Activated CD8-positive, alpha-beta T cell treated with anti-CD3 and anti-CD28 coated beads, Interleukin-2, amount 10 ng/mL, durations not matched to agents 7 days and 5 days (primary cell): ENCODE results near the gene PEX10. TPM values are rescaled to one million over a fixed set of nuclear protein-coding genes. Genes with fewer than 3 reads are reported as not detected.
"Not testable (repeated sequence)": the region's sequence is repeated elsewhere in the genome, so short reads cannot be mapped to it uniquely, and the experiment has no call there.

Experiments
- ATAC-seq: fragments of 150-1000 bp; cut with Tn5 transposase; one replicate; pipeline ENCODE4 v1.10.0; 2021; ENCODE audit warnings: moderate library complexity
- CTCF ChIA-PET: fragments of 350-600 bp; sonication (Branson Sonifier 250); formaldehyde crosslinking; loops from one replicate; lab custom pipeline; 2021; ENCODE audit warnings: antibody characterized with exemption; lab: Charles Lee
- POLR2A ChIA-PET: fragments of 350-600 bp; sonication (Branson Sonifier 250); formaldehyde crosslinking; loops from one replicate; lab custom pipeline; 2021; ENCODE audit warnings: antibody characterized with exemption; lab: Charles Lee
- DNase-seq: peaks from one replicate; pipeline ENCODE4 v3.0.0-alpha.2; 2020
- H3K27ac Mint-ChIP-seq: one replicate; pipeline ENCODE4 v1.8.0; 2021; ENCODE audit warnings: mild to moderate bottlenecking, mixed read lengths
- H3K27me3 Mint-ChIP-seq: one replicate; pipeline ENCODE4 v1.8.0; 2021; ENCODE audit warnings: low read depth, mixed read lengths
- H3K36me3 Mint-ChIP-seq: one replicate; pipeline ENCODE4 v1.8.0; 2021; ENCODE audit warnings: low read depth, mixed read lengths
- H3K4me1 Mint-ChIP-seq: one replicate; pipeline ENCODE4 v1.8.0; 2021; ENCODE audit warnings: low read depth, mixed read lengths
- H3K4me3 Mint-ChIP-seq: one replicate; pipeline ENCODE4 v1.8.0; 2021; ENCODE audit warnings: mild to moderate bottlenecking, mixed read lengths
- H3K9me3 Mint-ChIP-seq: one replicate; pipeline ENCODE4 v1.8.0; 2022; ENCODE audit warnings: mixed read lengths; ENCODE audit not compliant: insufficient read depth
- total RNA-seq, 2 experiments: library from RNA; stranded (reverse); gene quantifications; one replicate each; pipeline ENCODE4 v1.2.3, GENCODE V29; 2021

The PEX10 gene
- total RNA-seq, 2 experiments from 2014 or later: 10.3 to 12.3 TPM

DNA sequence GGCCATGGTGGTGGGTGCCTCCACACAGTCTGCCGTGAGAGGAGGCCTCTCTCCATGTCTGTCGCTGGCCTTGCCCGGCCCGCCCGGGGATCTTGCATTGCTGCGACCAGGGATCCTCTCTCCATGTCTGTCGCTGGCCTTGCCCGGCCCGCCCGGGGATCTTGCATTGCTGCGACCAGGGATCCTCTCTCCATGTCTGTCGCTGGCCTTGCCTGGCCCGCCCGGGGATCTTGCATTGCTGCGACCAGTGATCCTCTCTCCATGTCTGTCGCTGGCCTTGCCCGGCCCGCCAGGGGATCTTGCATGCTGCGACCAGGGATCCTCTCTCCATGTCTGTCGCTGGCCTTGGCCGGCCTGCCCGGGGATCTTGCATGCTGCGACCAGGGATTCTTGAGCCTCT is 28.0 kb upstream of the PEX10 start:
- POLR2A ChIA-PET, H3K36me3 Mint-ChIP-seq: not testable (repeated sequence)

DNA sequence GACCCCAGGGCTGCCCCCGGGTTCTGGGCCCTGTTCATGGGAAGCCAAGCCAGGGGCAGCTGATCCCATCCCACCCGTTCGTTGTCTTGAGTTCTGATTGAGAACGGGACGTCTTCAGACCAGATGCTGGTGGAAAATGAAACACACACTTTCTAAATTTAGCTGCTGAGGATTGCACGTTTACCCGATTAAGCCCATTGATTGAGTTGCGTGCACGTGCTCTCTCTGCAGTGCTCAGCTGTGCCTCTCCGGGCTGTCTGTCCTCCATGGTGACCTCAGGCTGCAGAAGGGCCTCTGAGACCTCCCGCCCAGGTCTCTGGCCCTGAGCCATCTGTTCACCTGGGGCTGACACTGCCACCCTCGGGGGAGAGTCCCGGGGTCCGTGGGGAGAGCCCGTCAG is 27.0 kb upstream of the PEX10 start:
- H3K36me3 Mint-ChIP-seq: no peaks in the 10 kb centered on the region
- ChIA-PET CTCF (no interaction called here), POLR2A (no interaction called here)

More for the DNA sequence above, 28.0 kb upstream of the PEX10 start:
- H3K27ac Mint-ChIP-seq, CTCF ChIA-PET, DNase-seq, H3K9me3 Mint-ChIP-seq, H3K4me1 Mint-ChIP-seq, ATAC-seq, H3K27me3 Mint-ChIP-seq, H3K4me3 Mint-ChIP-seq: not testable (repeated sequence)

DNA sequence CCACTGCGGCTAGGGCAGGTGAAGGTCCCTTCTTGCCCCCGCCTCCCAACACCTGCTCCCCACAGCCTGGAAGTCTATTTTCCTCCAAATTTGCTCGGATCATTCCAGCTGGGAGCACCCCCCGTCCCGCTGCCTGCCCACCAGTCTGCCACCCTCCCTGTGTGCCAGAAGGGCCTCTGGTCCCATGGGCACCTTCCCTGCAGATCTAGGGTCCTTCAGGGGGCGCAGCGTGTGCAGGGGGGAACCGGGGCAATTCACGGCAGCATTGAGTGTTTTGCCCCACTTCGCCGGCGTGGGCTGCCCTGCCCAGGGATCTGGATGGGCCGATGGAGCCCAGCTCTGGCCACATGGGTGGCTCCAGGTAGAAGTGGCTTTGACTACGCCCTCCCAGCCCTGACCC is 26.3 kb upstream of the PEX10 start:
- DNase-seq (no peak), ATAC-seq (no peak)
- Mint-ChIP-seq H3K9me3 (no peaks in the 10 kb centered on the region), H3K36me3 (no peaks in the 10 kb centered on the region), H3K4me1 (no peaks in the 10 kb centered on the region), H3K27ac (no peak overlapping the region), H3K4me3 (no peak overlapping the region), H3K27me3 (peaks cover 3% of the 10 kb centered on the region)
- ChIA-PET CTCF (no interaction called here), POLR2A (no interaction called here)

More for the DNA sequence above, 27.0 kb upstream of the PEX10 start:
- Mint-ChIP-seq H3K9me3 (no peaks in the 10 kb centered on the region), H3K4me1 (no peaks in the 10 kb centered on the region), H3K27me3 (peaks cover 3% of the 10 kb centered on the region), H3K4me3 (no peak overlapping the region), H3K27ac (no peak overlapping the region)
- ATAC-seq: no peak
- no peak for DNase-seq

DNA sequence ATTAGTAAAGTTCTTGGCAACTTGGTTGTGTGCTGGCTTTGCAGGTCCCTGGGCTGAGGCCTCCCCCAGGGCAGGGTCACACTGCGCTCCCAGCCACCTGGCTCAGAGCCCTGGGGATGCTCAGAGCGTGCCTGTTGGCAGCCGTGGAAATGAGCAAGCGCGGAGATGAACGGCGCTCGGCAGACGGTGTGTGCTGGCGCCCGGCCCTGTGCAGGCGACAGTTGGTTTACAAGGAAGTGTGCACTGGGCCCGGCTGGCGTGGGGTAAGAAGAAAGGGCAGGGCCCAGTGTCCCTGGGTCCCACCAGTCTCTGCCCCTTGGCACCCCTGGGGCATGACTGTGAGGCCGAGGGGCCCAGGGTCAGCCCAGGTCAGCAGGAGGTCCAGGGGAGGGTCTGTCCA is 25.7 kb upstream of the PEX10 start:
- Mint-ChIP-seq H3K4me3 (no peak overlapping the region), H3K27me3 (peaks cover 3% of the 10 kb centered on the region), H3K27ac (no peak overlapping the region), H3K4me1 (no peaks in the 10 kb centered on the region), H3K36me3 (no peaks in the 10 kb centered on the region), H3K9me3 (no peaks in the 10 kb centered on the region)
- ATAC-seq (no peak), DNase-seq (no peak)
- ChIA-PET CTCF (no interaction called here), POLR2A (no interaction called here)

DNA sequence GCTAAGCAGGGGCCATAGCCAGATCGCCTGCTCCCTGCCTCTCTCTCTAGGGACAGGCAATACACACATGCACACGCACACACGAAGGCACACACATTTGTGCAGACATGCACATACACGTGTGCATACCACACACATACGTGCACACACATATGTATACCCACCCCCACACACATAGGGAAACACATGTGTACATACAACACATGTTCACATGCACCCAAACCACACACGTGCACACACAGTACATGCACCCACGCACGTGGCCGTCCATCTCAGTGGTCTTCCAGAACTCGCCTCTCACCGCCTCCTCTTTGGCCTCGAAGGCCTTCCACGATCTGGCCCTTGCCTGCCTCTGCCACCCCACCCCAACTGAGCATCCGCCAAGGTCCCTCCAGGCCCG is 25.3 kb upstream of the PEX10 start:
- Mint-ChIP-seq H3K36me3 (no peaks in the 10 kb centered on the region), H3K4me3 (no peak overlapping the region), H3K9me3 (no peaks in the 10 kb centered on the region), H3K27me3 (no peaks in the 10 kb centered on the region), H3K4me1 (no peaks in the 10 kb centered on the region), H3K27ac (peak overlapping the region; percentile 70)
- ChIA-PET POLR2A (no interaction called here), CTCF (no interaction called here)
- ATAC-seq (no peak), DNase-seq (no peak)

DNA sequence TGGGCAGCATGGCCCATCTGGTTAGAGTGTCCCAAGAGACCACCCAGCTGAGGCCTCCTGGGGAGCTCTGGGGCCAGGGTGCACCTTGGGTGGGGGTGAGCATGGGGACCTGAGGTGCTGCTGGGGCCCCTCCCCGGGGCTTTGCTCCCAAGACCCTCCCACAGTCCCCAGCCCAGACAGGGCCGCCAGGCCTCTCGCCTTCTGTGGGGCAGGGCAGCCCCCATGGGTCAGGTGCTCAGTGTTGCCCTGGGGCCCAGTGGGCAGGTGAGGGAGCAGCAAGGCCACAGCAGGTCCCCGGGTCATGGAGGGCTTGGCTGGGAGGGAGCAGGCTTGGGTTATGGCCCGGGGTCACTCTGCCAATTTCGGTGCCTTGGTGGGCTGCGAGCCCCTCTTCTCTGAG is 24.5 kb upstream of the PEX10 start:
- Mint-ChIP-seq H3K27me3 (no peaks in the 10 kb centered on the region), H3K9me3 (no peaks in the 10 kb centered on the region), H3K36me3 (no peaks in the 10 kb centered on the region), H3K27ac (no peak overlapping the region), H3K4me1 (no peaks in the 10 kb centered on the region), H3K4me3 (no peak overlapping the region)
- ChIA-PET CTCF (no interaction called here), POLR2A (no interaction called here)
- no peak for ATAC-seq
- DNase-seq: no peak

DNA sequence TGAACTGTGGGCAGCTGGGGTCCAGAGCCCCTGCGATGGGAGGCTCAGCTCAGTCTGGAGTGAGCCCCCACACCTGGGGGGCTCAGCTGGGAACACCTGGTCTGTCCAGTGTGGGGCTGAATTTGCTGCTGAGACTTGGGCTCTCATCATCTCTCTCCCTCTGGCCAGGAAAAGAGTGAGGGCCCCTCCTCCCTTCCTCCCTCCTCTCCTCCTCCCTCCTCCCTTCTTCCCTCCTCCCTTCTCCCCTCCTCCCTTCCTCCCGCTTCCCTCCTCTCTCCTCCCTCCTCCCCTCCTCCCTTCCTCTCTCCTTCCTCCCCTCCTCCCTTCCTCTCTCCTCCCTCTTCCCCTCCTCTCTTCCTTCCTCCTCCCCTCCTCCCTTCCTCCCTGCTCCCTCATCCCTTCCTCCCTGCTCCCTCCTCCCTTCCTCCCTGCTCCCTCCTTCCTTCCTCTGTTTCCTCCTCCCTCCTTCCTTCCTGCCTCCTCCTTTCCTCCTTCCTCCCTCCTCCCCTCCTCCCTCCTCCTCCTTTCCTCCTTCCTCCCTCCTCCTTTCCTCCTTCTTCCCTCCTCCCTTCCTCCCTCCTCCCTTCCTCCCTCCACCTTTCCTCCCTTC is 23.5 kb upstream of the PEX10 start:
- ATAC-seq (no peak), DNase-seq (no peak)
- Mint-ChIP-seq H3K9me3 (no peaks in the 10 kb centered on the region), H3K36me3 (no peaks in the 10 kb centered on the region), H3K4me3 (no peak overlapping the region), H3K4me1 (no peaks in the 10 kb centered on the region), H3K27me3 (no peaks in the 10 kb centered on the region), H3K27ac (no peak overlapping the region)
- POLR2A ChIA-PET: no interaction called here
- CTCF ChIA-PET: no interaction called here

DNA sequence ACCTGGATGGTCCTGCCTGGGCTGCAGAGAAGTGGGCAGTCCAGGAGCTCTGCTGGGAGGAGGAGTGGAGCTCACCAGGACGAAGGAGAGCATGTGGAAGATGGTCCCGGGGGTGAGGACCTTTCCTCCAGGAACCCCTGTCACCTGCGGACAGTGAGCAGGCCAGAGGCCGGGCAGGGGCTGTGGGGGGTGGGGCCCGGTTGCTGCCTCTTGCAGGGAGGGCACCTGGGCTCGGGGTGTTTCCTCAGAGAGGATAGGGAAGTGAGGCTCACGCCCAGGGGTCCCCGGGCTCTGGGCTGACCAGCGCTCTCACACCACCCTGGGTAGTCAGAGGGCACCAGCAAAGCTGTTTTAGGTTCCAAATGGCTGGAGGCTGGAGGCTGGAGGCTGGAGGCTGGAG is 22.7 kb upstream of the PEX10 start:
- H3K9me3 Mint-ChIP-seq: no peaks in the 10 kb centered on the region
- CTCF ChIA-PET: no interaction called here
- H3K27ac Mint-ChIP-seq: peak overlapping the region; percentile 30
- no peaks in the 10 kb centered on the region for H3K27me3 Mint-ChIP-seq
- H3K36me3 Mint-ChIP-seq: no peaks in the 10 kb centered on the region
- DNase-seq (no peak), ATAC-seq (no peak)
- H3K4me1 Mint-ChIP-seq: no peaks in the 10 kb centered on the region
- POLR2A ChIA-PET: interaction anchor here (1.3 kb wide), 1 partner anchor 112 kb away, joined by 3 read pairs; no protein-coding TSS in a partner anchor
- no peak overlapping the region for H3K4me3 Mint-ChIP-seq

DNA sequence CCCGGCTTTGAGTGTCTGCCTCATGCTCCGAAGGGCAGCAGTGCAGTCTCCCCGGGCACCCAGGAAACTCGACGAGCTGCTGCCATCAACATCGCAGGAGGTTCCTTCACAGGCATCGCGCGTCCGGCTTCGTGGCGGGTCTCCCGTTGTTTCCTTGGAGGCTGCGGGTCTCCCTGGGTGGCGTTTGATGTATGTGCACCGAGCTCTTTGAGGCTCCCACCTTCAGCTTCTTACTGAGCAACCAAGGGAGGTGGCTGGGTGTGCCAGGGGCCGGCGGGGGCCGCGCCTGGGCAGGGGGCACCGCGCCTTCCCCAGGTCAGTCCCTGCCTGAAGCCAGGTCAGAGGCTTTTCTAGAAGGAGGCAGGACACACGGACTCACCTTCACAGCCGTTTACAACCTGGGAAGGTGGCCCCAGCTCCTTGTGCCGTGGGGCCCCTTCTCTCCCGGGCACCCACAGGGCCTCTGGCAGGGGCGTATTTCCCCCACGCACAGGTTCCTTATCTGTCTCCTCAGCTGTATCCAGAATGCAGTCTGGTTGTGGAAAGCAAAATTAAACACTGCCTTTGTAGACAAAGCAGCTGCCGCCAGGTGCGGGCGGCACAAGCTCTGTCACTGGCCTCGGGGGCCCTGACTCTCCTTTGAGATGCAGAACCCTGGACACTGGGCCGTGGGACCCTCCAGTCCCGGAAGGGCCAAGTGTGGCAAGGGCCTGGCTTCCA is 21.7 kb upstream of the PEX10 start:
- POLR2A ChIA-PET: interaction anchor here (1.3 kb wide), 1 partner anchor 113 kb away, joined by 3 read pairs; no protein-coding TSS in a partner anchor
- Mint-ChIP-seq H3K4me1 (peaks cover 3% of the 10 kb centered on the region), H3K27me3 (no peaks in the 10 kb centered on the region), H3K9me3 (no peaks in the 10 kb centered on the region), H3K27ac (no peak overlapping the region), H3K36me3 (no peaks in the 10 kb centered on the region), H3K4me3 (no peak overlapping the region)
- CTCF ChIA-PET: interaction anchor here (1.3 kb wide), 1 partner anchor 90 kb away, joined by 3 read pairs; no protein-coding TSS in a partner anchor
- DNase-seq (no peak), ATAC-seq (no peak)

DNA sequence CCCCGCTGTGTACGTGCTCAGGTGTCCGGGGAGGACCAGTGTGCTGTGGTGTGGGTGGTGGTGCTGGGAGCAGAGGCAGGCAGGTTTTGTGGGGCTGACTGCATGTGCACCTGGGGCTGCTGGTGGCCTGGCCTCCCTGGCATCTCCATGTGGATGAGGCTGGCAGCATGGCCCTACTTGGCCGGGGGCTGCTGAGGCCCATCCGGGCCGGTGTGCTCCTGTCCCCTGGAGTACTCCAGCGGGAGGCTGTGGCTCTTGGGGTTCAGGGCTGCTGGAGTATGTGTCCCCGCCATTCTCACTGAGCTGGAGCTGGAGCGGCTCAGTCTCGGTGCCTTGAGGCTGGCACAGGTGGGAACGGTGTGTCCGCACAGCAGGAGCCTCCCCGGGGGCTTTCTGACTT is 20.8 kb upstream of the PEX10 start:
- Mint-ChIP-seq H3K4me3 (no peak overlapping the region), H3K27ac (no peak overlapping the region), H3K4me1 (peaks cover 3% of the 10 kb centered on the region), H3K9me3 (no peaks in the 10 kb centered on the region), H3K27me3 (no peaks in the 10 kb centered on the region), H3K36me3 (no peaks in the 10 kb centered on the region)
- ATAC-seq: no peak
- ChIA-PET CTCF (interaction anchor here (1.3 kb wide), 1 partner anchor 90 kb away, joined by 3 read pairs; no protein-coding TSS in a partner anchor), POLR2A (no interaction called here)
- no peak for DNase-seq

DNA sequence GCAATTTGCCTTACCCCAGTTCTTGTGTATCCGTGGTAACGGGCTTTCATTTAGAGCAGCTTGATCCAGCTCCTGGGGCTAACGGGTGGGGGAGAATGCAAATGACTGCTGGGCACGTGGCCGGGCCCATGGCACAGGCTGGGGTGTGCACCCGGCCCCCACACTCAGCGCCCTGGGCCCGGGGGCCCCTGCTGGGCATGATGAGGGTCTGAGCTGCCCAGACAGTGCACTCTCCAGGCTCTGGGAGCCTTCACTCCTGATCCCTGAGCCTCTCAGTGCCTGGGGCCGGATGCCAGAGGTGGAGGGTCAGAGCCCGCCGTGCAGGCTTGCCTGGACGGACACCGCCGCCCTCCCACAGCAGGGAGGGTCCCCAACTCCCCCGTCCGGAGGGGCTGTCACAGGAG is 20.1 kb upstream of the PEX10 start:
- Mint-ChIP-seq H3K9me3 (no peaks in the 10 kb centered on the region), H3K4me3 (no peak overlapping the region), H3K27me3 (no peaks in the 10 kb centered on the region), H3K27ac (no peak overlapping the region), H3K36me3 (no peaks in the 10 kb centered on the region), H3K4me1 (peaks cover 3% of the 10 kb centered on the region)
- ATAC-seq (no peak), DNase-seq (no peak)
- ChIA-PET CTCF (no interaction called here), POLR2A (no interaction called here)

DNA sequence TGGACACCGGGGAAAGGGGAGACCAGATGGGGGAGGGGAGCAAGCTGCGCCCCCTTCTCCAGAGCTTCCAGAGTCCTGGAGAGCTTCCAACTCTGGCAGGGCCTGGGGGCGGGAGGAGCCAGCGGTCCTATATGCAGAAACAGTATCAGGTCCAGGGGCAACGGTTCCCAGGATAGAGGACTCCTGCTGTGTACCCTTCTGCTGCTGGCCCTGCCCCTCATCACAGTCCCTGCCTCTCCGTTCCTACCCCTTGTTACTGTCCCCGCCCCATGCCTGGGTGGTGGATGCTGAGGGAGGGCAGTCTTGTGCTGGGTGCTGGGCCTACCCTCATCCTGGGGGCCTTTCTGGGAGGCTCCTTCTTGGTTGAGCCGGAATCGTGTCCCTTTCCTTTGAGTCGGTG is 19.2 kb upstream of the PEX10 start:
- H3K27me3 Mint-ChIP-seq: no peaks in the 10 kb centered on the region
- H3K9me3 Mint-ChIP-seq: no peaks in the 10 kb centered on the region
- ATAC-seq (no peak), DNase-seq (no peak)
- H3K27ac Mint-ChIP-seq: no peak overlapping the region
- H3K36me3 Mint-ChIP-seq: no peaks in the 10 kb centered on the region
- peaks cover 3% of the 10 kb centered on the region for H3K4me1 Mint-ChIP-seq
- H3K4me3 Mint-ChIP-seq: no peak overlapping the region
- CTCF ChIA-PET: interaction anchor here (2.0 kb wide), 1 partner anchor 116 kb away, joined by 4 read pairs; no protein-coding TSS in a partner anchor
- POLR2A ChIA-PET: no interaction called here
